CD14-positive monocyte (primary cell): ENCODE data around the gene FARP2. TPM values are rescaled to one million over a fixed set of nuclear protein-coding genes. Genes with fewer than 3 reads are reported as not detected.

ENCODE experiments used
- DNase-seq, 3 donors: peaks; one replicate each; pipeline ENCODE4 v3.0.0-alpha.2; 2011 to 2022
- H2AFZ ChIP-seq: 2 replicates; pipeline ENCODE4 v1.6.0; 2012; ENCODE audit warnings: mild to moderate bottlenecking, low read depth, low read length, inconsistent platforms; ENCODE audit not compliant: insufficient read depth, poor library complexity, severe bottlenecking
- H3K27ac ChIP-seq, 2 donors: 1 replicate in 1 of 2; 2 replicates in 1 of 2; pipeline ENCODE4 v1.5.1; 2012 to 2013; ENCODE audit warnings: low read length in 2 of 2, control low read depth in 1 of 2, inconsistent platforms in 1 of 2, low read depth in 1 of 2, mild to moderate bottlenecking in 1 of 2
- H3K27me3 ChIP-seq, 2 donors: one replicate each; pipeline versions ENCODE4 v1.6.0 to v1.6.1; 2011 to 2013; ENCODE audit warnings: low read length in 2 of 2; ENCODE audit not compliant: control insufficient read depth in 2 of 2, insufficient read depth in 2 of 2
- H3K36me3 ChIP-seq, 2 donors: replicated peaks in 1 of 2; 1 replicate in 1 of 2; 2 replicates in 1 of 2; pipeline versions ENCODE4 v1.5.1 to v1.6.1; 2012 to 2013; ENCODE audit warnings: low read length in 2 of 2, control low read depth in 1 of 2, inconsistent platforms in 1 of 2, mild to moderate bottlenecking in 1 of 2; ENCODE audit not compliant: insufficient read depth in 2 of 2, control insufficient read depth in 1 of 2
- H3K4me1 ChIP-seq, 2 donors: 1 replicate in 1 of 2; 2 replicates in 1 of 2; pipeline versions ENCODE4 v1.5.1 to v1.6.1; 2012 to 2013; ENCODE audit warnings: low read length in 2 of 2, control low read depth in 1 of 2, inconsistent platforms in 1 of 2, mild to moderate bottlenecking in 1 of 2, moderate library complexity in 1 of 2; ENCODE audit not compliant: insufficient read depth in 2 of 2, control insufficient read depth in 1 of 2
- H3K4me2 ChIP-seq: replicated peaks from 2 replicates; pipeline ENCODE3; 2012; ENCODE audit warnings: low read length, moderate library complexity, mild to moderate bottlenecking; ENCODE audit not compliant: poor library complexity, severe bottlenecking; ENCODE audit errors: extremely low read depth
- H3K4me3 ChIP-seq, 3 experiments: fragments of 200-600 bp in 1 of 3; sonication (generic) in 1 of 3; replicated peaks in 1 of 3; 1 replicate in 2 of 3; 2 replicates in 1 of 3; pipeline ENCODE4 v1.5.1; 2011 to 2013; ENCODE audit warnings: low read length in 3 of 3, mild to moderate bottlenecking in 3 of 3, control low read depth in 2 of 3, low read depth in 2 of 3, inconsistent platforms in 1 of 3, moderate library complexity in 1 of 3
- H3K79me2 ChIP-seq: 2 replicates; pipeline ENCODE4 v1.6.0; 2012; ENCODE audit warnings: mild to moderate bottlenecking, control low read depth, inconsistent platforms, low read length, moderate library complexity; ENCODE audit not compliant: insufficient read depth
- H3K9ac ChIP-seq: 2 replicates; pipeline ENCODE4 v1.6.0; 2017; ENCODE audit warnings: low read length, mild to moderate bottlenecking; ENCODE audit not compliant: insufficient read depth, poor library complexity, severe bottlenecking
- H3K9me3 ChIP-seq, 2 donors: replicated peaks in 1 of 2; 1 replicate in 1 of 2; 2 replicates in 1 of 2; pipeline versions ENCODE4 v1.5.1 to v1.6.1; 2012 to 2013; ENCODE audit warnings: low read length in 2 of 2, control low read depth in 1 of 2; ENCODE audit not compliant: control insufficient read depth in 1 of 2, insufficient read depth in 1 of 2
- H4K20me1 ChIP-seq: 2 replicates; pipeline ENCODE4 v1.6.0; 2012; ENCODE audit warnings: mild to moderate bottlenecking, low read length, control low read depth, moderate library complexity; ENCODE audit not compliant: insufficient read depth
- H3K27ac Mint-ChIP-seq, 7 donors: one replicate each; pipeline ENCODE4 v1.8.0; 2020; ENCODE audit warnings: mild to moderate bottlenecking in 7 of 7, mixed read lengths in 7 of 7, moderate library complexity in 6 of 7, inconsistent platforms in 2 of 7
- H3K27me3 Mint-ChIP-seq, 3 donors: one replicate each; pipeline ENCODE4 v1.8.0; 2021 to 2022; ENCODE audit warnings: low read depth in 3 of 3, mild to moderate bottlenecking in 3 of 3, mixed read lengths in 3 of 3, moderate library complexity in 3 of 3, inconsistent platforms in 1 of 3
- H3K36me3 Mint-ChIP-seq, 2 donors: one replicate each; pipeline ENCODE4 v1.8.0; 2020; ENCODE audit warnings: mixed read lengths in 2 of 2, inconsistent platforms in 1 of 2, mild to moderate bottlenecking in 1 of 2
- H3K4me1 Mint-ChIP-seq: one replicate; pipeline ENCODE4 v1.8.0; 2020; ENCODE audit warnings: mild to moderate bottlenecking, mixed read lengths
- H3K4me3 Mint-ChIP-seq, 2 donors: one replicate each; pipeline ENCODE4 v1.8.0; 2020; ENCODE audit warnings: mild to moderate bottlenecking in 2 of 2, mixed read lengths in 2 of 2, moderate library complexity in 1 of 2
- H3K9me3 Mint-ChIP-seq, 7 donors: one replicate each; pipeline ENCODE4 v1.8.0; 2020 to 2022; ENCODE audit warnings: mixed read lengths in 7 of 7, mild to moderate bottlenecking in 6 of 7, moderate library complexity in 6 of 7, inconsistent platforms in 2 of 7
- WGBS: methylation state at CpG from one replicate; pipeline ENCODE4 v1.1.5; 2013; ENCODE audit warnings: missing lambda C conversion rate; ENCODE audit not compliant: insufficient coverage; 5-methylcytosine and 5-hydroxymethylcytosine counted together
- intact Hi-C, 2 donors: fragments of 100-400 bp; cut with micrococcal nuclease; formaldehyde crosslinking; loops; one replicate each; pipeline versions ENCODE4 v1.15.0 to v1.15.1; 2023
- polyA plus RNA-seq, 3 donors: library from polyadenylated mRNA; depleted of rRNA in 1 of 3; unstranded in 2 of 3; stranded (reverse) in 1 of 3; fragments of 300-500 nt in 2 of 3; fragments of >200 nt in 1 of 3; fragmentation: Illumina TruSeq in 2 of 3; gene quantifications; 1 replicate in 2 of 3; 2 replicates in 1 of 3; pipeline ENCODE4 v1.2.3, GENCODE V29; 2012 to 2021
- TF ChIP-seq, protein P1 (sequence below): fragments of 200-600 bp; IDR thresholded peaks from one replicate; pipeline ENCODE4 v1.8.0; 2022; ENCODE audit warnings: antibody characterized with exemption, mild to moderate bottlenecking

FARP2 gene
- polyA plus RNA-seq, 3 donors, result 6.7 to 8.5 (median 7.3) TPM

DNA sequence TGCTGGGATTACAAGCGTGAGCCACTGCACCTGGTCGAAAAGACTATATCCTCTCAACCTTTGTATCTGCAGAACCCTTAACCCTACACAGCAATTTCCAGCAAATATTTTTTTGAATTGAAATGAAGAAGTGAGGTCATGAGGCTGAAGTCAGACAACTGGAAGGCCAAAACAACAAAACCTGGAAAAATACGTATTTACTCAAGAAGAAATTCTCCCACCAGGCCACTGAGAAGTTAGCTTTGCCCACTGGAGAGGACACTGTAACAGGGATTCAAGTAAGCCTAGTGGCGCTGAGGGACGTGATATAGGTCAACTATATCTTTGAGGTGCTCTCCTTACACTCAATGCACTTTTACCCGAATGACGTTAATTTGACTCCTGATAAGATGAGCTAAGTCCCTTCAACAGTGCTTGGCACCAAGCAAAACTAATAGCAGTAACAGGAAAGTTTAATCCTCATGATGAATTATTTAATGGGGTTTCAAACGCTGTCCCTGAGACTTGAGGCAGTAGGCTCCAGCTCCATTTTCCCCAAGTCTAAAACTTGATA, 42.5 kb upstream of the FARP2 start:
- Histone ChIP-seq H3K79me2 (peaks cover 83% of the 10 kb centered on the region), H3K4me2 (peak overlapping the region; percentile 86), H2AFZ (no peak overlapping the region), H4K20me1 (peaks cover 67% of the 10 kb centered on the region), H3K9ac (no peak overlapping the region), H3K4me1 (peaks cover 51 to 60% of the 10 kb centered on the region in 2 donors), H3K27me3 (no peaks in the 10 kb centered on the region), H3K36me3 (peaks cover 0 to 5% of the 10 kb centered on the region in 2 donors), H3K9me3 (no peaks in the 10 kb centered on the region), H3K4me3 (peak overlapping the region in 1 of 3 experiments; percentile 88), H3K27ac (peak overlapping the region in 1 of 2 donors; percentile 98)
- Mint-ChIP-seq H3K4me3 (no peak overlapping the region), H3K27ac (peak overlapping the region; percentile 57 to 100 (median 100)), H3K9me3 (no peaks in the 10 kb centered on the region), H3K27me3 (peaks cover 0 to 5% (median 4%) of the 10 kb centered on the region in 3 donors), H3K4me1 (peaks cover 72% of the 10 kb centered on the region), H3K36me3 (peaks cover 12 to 14% of the 10 kb centered on the region in 2 donors)
- WGBS, result 92% methylated on average over 3 of the region's 8 CpGs
- TF ChIP-seq, protein P1, sequence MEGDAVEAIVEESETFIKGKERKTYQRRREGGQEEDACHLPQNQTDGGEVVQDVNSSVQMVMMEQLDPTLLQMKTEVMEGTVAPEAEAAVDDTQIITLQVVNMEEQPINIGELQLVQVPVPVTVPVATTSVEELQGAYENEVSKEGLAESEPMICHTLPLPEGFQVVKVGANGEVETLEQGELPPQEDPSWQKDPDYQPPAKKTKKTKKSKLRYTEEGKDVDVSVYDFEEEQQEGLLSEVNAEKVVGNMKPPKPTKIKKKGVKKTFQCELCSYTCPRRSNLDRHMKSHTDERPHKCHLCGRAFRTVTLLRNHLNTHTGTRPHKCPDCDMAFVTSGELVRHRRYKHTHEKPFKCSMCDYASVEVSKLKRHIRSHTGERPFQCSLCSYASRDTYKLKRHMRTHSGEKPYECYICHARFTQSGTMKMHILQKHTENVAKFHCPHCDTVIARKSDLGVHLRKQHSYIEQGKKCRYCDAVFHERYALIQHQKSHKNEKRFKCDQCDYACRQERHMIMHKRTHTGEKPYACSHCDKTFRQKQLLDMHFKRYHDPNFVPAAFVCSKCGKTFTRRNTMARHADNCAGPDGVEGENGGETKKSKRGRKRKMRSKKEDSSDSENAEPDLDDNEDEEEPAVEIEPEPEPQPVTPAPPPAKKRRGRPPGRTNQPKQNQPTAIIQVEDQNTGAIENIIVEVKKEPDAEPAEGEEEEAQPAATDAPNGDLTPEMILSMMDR, result no peak
- intact Hi-C loops, result loop anchor here (2.0 to 5.0 kb wide), 3 partner anchors 41 to 323 kb away; partner anchors contain the start of genes FARP2 (in 2 of the 2), ATG4B (in 1 of the 2) and THAP4 (in 1 of the 2)
- no peak for DNase-seq

DNA sequence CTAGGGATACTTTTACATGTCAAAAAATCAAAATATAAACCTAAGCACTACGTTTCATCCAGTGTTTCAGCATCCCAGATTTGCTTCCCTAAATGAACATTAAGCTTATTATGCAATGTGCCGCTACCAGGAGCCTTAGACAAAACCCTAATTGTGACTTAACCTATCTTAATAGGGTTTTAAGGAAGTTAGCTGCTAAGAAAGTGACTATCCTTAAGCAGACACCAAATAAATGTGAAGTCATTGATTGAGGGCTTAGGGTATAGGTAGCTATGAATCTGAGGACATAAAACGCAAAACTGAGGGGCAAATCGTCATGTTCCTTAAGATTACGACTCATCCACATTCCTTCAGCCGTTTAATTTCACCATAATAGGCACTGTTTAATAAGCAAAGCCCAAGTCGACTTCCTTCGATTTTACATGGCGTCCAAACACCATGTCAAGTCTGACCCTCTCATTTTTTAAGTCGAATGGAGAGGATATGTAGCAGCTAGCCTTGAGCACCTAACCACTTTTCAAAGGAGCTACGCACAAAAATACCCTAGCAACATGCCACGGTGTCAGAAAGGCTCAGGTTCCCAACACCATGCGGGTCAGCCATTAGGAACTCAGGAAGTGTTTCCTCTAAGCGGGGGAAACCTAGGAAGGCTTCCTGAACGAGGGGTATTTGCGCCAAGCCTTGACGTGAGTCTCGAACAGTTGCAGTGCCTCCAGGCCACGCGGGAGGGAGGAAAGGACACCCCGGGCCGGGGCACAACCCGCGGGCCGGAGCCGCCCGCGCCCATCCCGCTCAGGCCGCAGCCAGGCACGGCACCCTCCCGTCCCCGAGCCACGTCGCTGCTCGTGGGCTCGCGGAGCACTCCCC, 41.6 kb upstream of the FARP2 start:
- DNase-seq, result peak; percentile 76 to 91 (median 89)
- Histone ChIP-seq H3K36me3 (no peaks in the 10 kb centered on the region), H3K4me3 (peak overlapping the region; percentile 88 to 94 (median 88)), H4K20me1 (peaks cover 67% of the 10 kb centered on the region), H3K9ac (peak overlapping the region; percentile 93), H3K9me3 (no peaks in the 10 kb centered on the region), H3K4me2 (peak overlapping the region; percentile 86), H3K27ac (peak overlapping the region; percentile 98 to 99), H3K4me1 (peaks cover 44 to 57% of the 10 kb centered on the region in 2 donors), H3K79me2 (peaks cover 83% of the 10 kb centered on the region), H2AFZ (peak overlapping the region; percentile 66), H3K27me3 (no peaks in the 10 kb centered on the region)
- peak overlapping the region; percentile 95 to 100 (median 100) for H3K27ac Mint-ChIP-seq
- intact Hi-C loops, result loop anchor here (2.0 to 5.0 kb wide), 4 partner anchors 42 to 322 kb away; partner anchors contain the start of genes FARP2 (in 2 of the 2), ATG4B (in 1 of the 2), PPP1R7 (in 1 of the 2) and THAP4 (in 1 of the 2)
- peaks cover 7 to 8% of the 10 kb centered on the region in 2 donors for H3K36me3 Mint-ChIP-seq
- peak overlapping the region; percentile 81 to 96 for H3K4me3 Mint-ChIP-seq
- no peaks in the 10 kb centered on the region for H3K9me3 Mint-ChIP-seq
- 0% methylated on average over 27 of the region's 38 CpGs for WGBS
- H3K4me1 Mint-ChIP-seq, result peaks cover 71% of the 10 kb centered on the region
- TF ChIP-seq, protein P1, result no peak
- H3K27me3 Mint-ChIP-seq, result peaks cover 0 to 5% (median 4%) of the 10 kb centered on the region in 3 donors
